Measurements from ENCODE around the gene JAK1. TPM values are rescaled to one million over a fixed set of nuclear protein-coding genes. Genes with fewer than 3 reads are reported as not detected.

Gene JAK1
- total and polyA plus RNA-seq, 2 of the 8 experiments (the other 6 are each of a cell fraction or from before 2014, with no cell fraction given): 7.8 to 24.5 TPM

- no peak overlapping the region for H3K14ac ChIP-seq (ENCODE audit: insufficient read length)
- H3K4me2 ChIP-seq (ENCODE audit: insufficient read depth in 1 of 2, low read depth in 2 of 2, low read length in 2 of 2): no peak overlapping the region
- no peak overlapping the region for H3K23ac ChIP-seq (ENCODE audit: insufficient read length)
- H3K27ac ChIP-seq (ENCODE audit: low read depth, low read length): no peak overlapping the region
- ChIA-PET CTCF (ENCODE audit: partially characterized antibody) (interaction anchor here (0.6 to 1.3 kb wide), 2 partner anchors 11 to 708 kb away, joined by 3 to 4 read pairs; no protein-coding TSS in a partner anchor), POLR2A (ENCODE audit: partially characterized antibody) (no interaction called here)
- H4K8ac ChIP-seq (ENCODE audit: extremely low read depth, insufficient read depth, low read length): no peak overlapping the region
- no peaks in the 10 kb centered on the region for H3K79me2 ChIP-seq (ENCODE audit: control insufficient read depth in 1 of 2, insufficient read depth in 2 of 2, low read length in 2 of 2)
- no peaks in the 10 kb centered on the region for H4K20me1 ChIP-seq (replicated peaks in 1 of 2; ENCODE audit: control insufficient read depth in 1 of 2, insufficient read depth in 2 of 2, low read length in 2 of 2)
- H3K4me3 ChIP-seq (ENCODE audit: extremely low read depth in 1 of 4, insufficient read depth in 2 of 4, low read depth in 3 of 4, low read length in 4 of 4): no peak overlapping the region
- no peak overlapping the region for H2BK15ac ChIP-seq (ENCODE audit: low read length)
- peaks cover 0 to 9% (median 0%) of the 10 kb centered on the region in 4 experiments; a peak in 2 of 7 replicates for H3K4me1 ChIP-seq (replicated peaks in 1 of 4; ENCODE audit: control insufficient read depth in 3 of 4, insufficient read depth in 4 of 4, low read length in 3 of 4)
- no peak overlapping the region for H3K9ac ChIP-seq (replicated peaks in 1 of 4; ENCODE audit: extremely low read depth in 1 of 4, low read depth in 3 of 4, low read length in 3 of 4)
- no peaks in the 10 kb centered on the region for H3K23me2 ChIP-seq (ENCODE audit: low read depth, low read length)
- H2AK5ac ChIP-seq (ENCODE audit: low read depth, low read length): no peak overlapping the region
- no peaks in the 10 kb centered on the region for H3K79me1 ChIP-seq (ENCODE audit: low read depth, low read length)
- H3K18ac ChIP-seq (ENCODE audit: extremely low read depth, low read length): no peak overlapping the region
- H4K5ac ChIP-seq (ENCODE audit: insufficient read length, low read depth, low read length): no peak overlapping the region
- no peak overlapping the region for H4K91ac ChIP-seq (replicated peaks; ENCODE audit: insufficient read length, low read length)
- H2BK20ac ChIP-seq (ENCODE audit: low read length): no peak overlapping the region
- no peak overlapping the region for H2AFZ ChIP-seq (ENCODE audit: low read length)
- TF ChIP-seq HDAC2 (IDR thresholded peaks at IDR 0.05; ENCODE audit: borderline replicate concordance in 1 of 2, low read depth in 2 of 2, low read length in 2 of 2): no peak
- no peak for TF ChIP-seq NRF1 (IDR thresholded peaks at IDR 0.05; ENCODE audit: low read depth, low read length)
- TF ChIP-seq EGR1 (IDR thresholded peaks at IDR 0.05; ENCODE audit: borderline replicate concordance, low read depth, low read length): no peak
- TF ChIP-seq CHD1 (IDR thresholded peaks at IDR 0.05; ENCODE audit: low read depth, low read length): no peak
- no peak overlapping the region for H2BK12ac ChIP-seq (ENCODE audit: low read depth, low read length)
- H2BK5ac ChIP-seq (ENCODE audit: low read depth, low read length): no peak overlapping the region
- H3K36me3 ChIP-seq (ENCODE audit: control insufficient read depth in 2 of 4, insufficient read depth in 4 of 4, low read length in 3 of 4): no peaks in the 10 kb centered on the region
- no peak overlapping the region for H3K56ac ChIP-seq (replicated peaks; ENCODE audit: insufficient read length, low read depth, low read length)
- no peak overlapping the region for H2BK120ac ChIP-seq (replicated peaks; ENCODE audit: low read depth, low read length)
- FAIRE-seq (no peak), DNase-seq (ENCODE audit: low read depth in 1 of 2, low spot score in 2 of 2) (no peak)
- H3K9me3 ChIP-seq (ENCODE audit: insufficient read depth in 2 of 2, low read depth in 1 of 2, low read length in 1 of 2): no peaks in the 10 kb centered on the region
- H3K27me3 ChIP-seq (replicated peaks in 1 of 4; ENCODE audit: control insufficient read depth in 3 of 4, extremely low read depth in 1 of 4, insufficient read depth in 3 of 4, low read length in 3 of 4): no peaks in the 10 kb centered on the region
- no peak overlapping the region for H3K4ac ChIP-seq (replicated peaks; ENCODE audit: insufficient read length, low read depth, low read length)
These were observed 13.0 kb upstream of the JAK1 start for GRCh38 chr1:64979358-64979757.

All from H1 (cell line).